ENCODE results near the gene BBIP1. TPM values are rescaled to one million over a fixed set of nuclear protein-coding genes. Genes with fewer than 3 reads are reported as not detected.
A peak's percentile ranks its signal among the peaks of the same experiment; 100 is the strongest.

The BBIP1 gene
- total and polyA plus RNA-seq, 11 donors: 19.3 to 32.4 (median 25.8) TPM

- no peak for DNase-seq
- peak; percentile 61 to 85 (median 80) for ATAC-seq
- Histone ChIP-seq H3K27me3 (no peaks in the 10 kb centered on the region), H3K27ac (peak overlapping the region in 2 of 12 donors; percentile 13 to 48), H3K9me3 (no peaks in the 10 kb centered on the region), H3K4me1 (peaks cover 0 to 37% (median 6%) of the 10 kb centered on the region in 12 donors), H3K36me3 (peaks cover 0 to 92% (median 67%) of the 10 kb centered on the region in 9 donors), H3K4me3 (no peak overlapping the region)
- WGBS, 4 donors: 62 to 69% (median 63%) methylated on average over 3 of the region's 3 CpGs
- TF ChIP-seq CTCF (IDR thresholded peaks at IDR 0.05) (no peak), POLR2A (IDR thresholded peaks at IDR 0.05) (no peak)
- intact Hi-C loops (cut with DNase I): no loop called here
Observed at GRCh38 chr10:110880012-110880411, 39.0 kb downstream of the BBIP1 start.

GRCh38 chr10:110876788-110877187 is 42.2 kb downstream of the BBIP1 start:
- TF ChIP-seq POLR2A (IDR thresholded peaks at IDR 0.05): no peak
- no peak for TF ChIP-seq CTCF (IDR thresholded peaks at IDR 0.05)
- Histone ChIP-seq H3K4me3 (no peak overlapping the region), H3K27ac (no peak overlapping the region), H3K4me1 (peaks cover 0 to 39% (median 19%) of the 10 kb centered on the region in 12 donors), H3K9me3 (no peaks in the 10 kb centered on the region), H3K36me3 (peaks cover 0 to 60% (median 35%) of the 10 kb centered on the region in 9 donors), H3K27me3 (no peaks in the 10 kb centered on the region)
- 94 to 99% (median 97%) methylated on average over 1 of the region's 1 CpG for WGBS, 4 donors
- DNase-seq (no peak), ATAC-seq (no peak)
- intact Hi-C loops (cut with DNase I): loop anchor here in 2 of 10 donors (10.0 kb wide), 2 partner anchors 72 to 372 kb away; no protein-coding TSS in a partner anchor

GRCh38 chr10:110876000-110876399 is 43.0 kb downstream of the BBIP1 start:
- Histone ChIP-seq H3K36me3 (peaks cover 0 to 52% (median 27%) of the 10 kb centered on the region in 9 donors), H3K27me3 (no peaks in the 10 kb centered on the region), H3K27ac (no peak overlapping the region), H3K9me3 (no peaks in the 10 kb centered on the region), H3K4me1 (peaks cover 0 to 42% (median 21%) of the 10 kb centered on the region in 12 donors), H3K4me3 (no peak overlapping the region)
- DNase-seq: no peak
- no peak for ATAC-seq
- no peak for TF ChIP-seq CTCF (IDR thresholded peaks at IDR 0.05)
- no peak for TF ChIP-seq POLR2A (IDR thresholded peaks at IDR 0.05)
- WGBS, 4 donors: 67 to 84% (median 82%) methylated on average over 2 of the region's 2 CpGs
- intact Hi-C loops (cut with DNase I): loop anchor here in 2 of 10 donors (10.0 kb wide), 2 partner anchors 71 to 371 kb away; no protein-coding TSS in a partner anchor

GRCh38 chr10:110873951-110874350 is 45.0 kb downstream of the BBIP1 start:
- TF ChIP-seq CTCF (IDR thresholded peaks at IDR 0.05) (no peak), POLR2A (IDR thresholded peaks at IDR 0.05) (no peak)
- 37 to 74% (median 68%) methylated on average over 2 of the region's 2 CpGs for WGBS, 4 donors
- H3K27me3 ChIP-seq: no peaks in the 10 kb centered on the region
- DNase-seq: no peak
- H3K4me1 ChIP-seq: peaks cover 0 to 61% (median 21%) of the 10 kb centered on the region in 12 donors
- intact Hi-C loops (cut with DNase I): loop anchor here in 8 of 10 donors (2.0 to 10.0 kb wide), 10 partner anchors 37 to 369 kb away; partner anchors contain the start of genes BBIP1 (in 1 of the 8) and SHOC2 (in 1 of the 8)
- peaks cover 0 to 33% (median 23%) of the 10 kb centered on the region in 9 donors for H3K36me3 ChIP-seq
- no peaks in the 10 kb centered on the region for H3K9me3 ChIP-seq
- peak overlapping the region in 11 of 12 donors; percentile 3 to 100 (median 93) for H3K4me3 ChIP-seq
- ATAC-seq: no peak
- peak overlapping the region in 5 of 12 donors; percentile 94 to 99 (median 98) for H3K27ac ChIP-seq

Measured in heart left ventricle (tissue), 16 donors.